Measurements from ENCODE around the gene TRMT1. TPM values are rescaled to one million over a fixed set of nuclear protein-coding genes. Genes with fewer than 3 reads are reported as not detected.

Gene TRMT1
- total and polyA plus RNA-seq, 4 donors = 14.4 to 48.2 (median 43.8) TPM

GRCh38 chr19:13072188-13072908 is 44.2 kb downstream of the TRMT1 start:
- Histone ChIP-seq H3K9me3 (ENCODE audit: control insufficient read depth in 4 of 4, insufficient read depth in 3 of 4, low read length in 3 of 4) (no peaks in the 10 kb centered on the region), H3K27ac (ENCODE audit: low read depth in 1 of 2, low read length in 1 of 2) (no peak overlapping the region), H3K9ac (ENCODE audit: insufficient read depth in 1 of 2, low read length in 2 of 2) (no peak overlapping the region), H3K4me1 (ENCODE audit: control insufficient read depth in 5 of 5, insufficient read depth in 5 of 5, low read length in 5 of 5) (peaks cover 7 to 44% (median 14%) of the 10 kb centered on the region in 5 donors), H3K36me3 (ENCODE audit: control insufficient read depth in 4 of 4, insufficient read depth in 4 of 4, low read length in 4 of 4) (peaks cover 0 to 32% (median 27%) of the 10 kb centered on the region in 4 donors), H3K4me3 (no peak overlapping the region), H3K27me3 (ENCODE audit: control insufficient read depth in 3 of 3, insufficient read depth in 3 of 3, low read length in 2 of 3) (no peaks in the 10 kb centered on the region)
- 87 to 90% methylated on average over 9 of the region's 9 CpGs for WGBS, 2 donors
- TF ChIP-seq CTCF (IDR thresholded peaks at IDR 0.05; ENCODE audit: control extremely low read depth, extremely low read depth) = no peak
- DNase-seq = no peak
- ATAC-seq (ENCODE audit: insufficient read depth, low FRiP score) = no peak

DNA sequence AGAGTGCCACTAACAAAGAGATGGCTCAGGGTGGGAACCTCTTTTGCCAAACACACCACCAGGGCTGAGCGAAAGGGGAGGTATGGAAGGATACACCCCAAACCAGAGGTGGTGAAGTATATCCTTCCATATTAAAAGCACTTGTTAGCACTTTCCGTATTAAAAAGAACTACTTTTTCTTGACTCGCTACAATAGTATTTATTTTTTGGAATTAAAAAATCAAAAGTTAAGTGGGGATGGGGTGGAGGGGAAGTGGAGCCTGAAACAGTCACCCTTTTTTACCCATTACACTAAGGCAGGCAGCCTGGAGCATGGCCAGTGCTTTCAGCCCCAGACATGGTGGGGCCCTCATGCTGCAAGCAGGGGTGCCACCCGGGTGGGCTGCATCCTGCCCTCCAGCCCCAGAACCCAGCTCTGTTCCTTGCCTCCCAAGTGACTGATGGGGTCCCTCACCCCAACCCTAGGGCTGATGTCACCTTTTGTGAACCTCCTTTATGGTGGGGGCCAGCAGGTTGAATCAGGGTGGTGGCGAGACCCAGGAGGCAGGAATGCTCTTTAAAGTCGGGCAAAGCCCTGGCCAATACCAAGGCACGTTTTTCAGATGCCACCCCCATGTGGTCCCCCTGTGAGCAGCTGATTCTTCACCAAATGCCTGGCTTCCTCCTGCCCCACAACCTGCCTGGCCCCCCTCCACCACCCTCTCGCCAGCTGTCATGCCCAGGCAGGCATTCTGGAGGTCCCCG is 44.9 kb downstream of the TRMT1 start:
- DNase-seq (no peak), ATAC-seq (ENCODE audit: insufficient read depth, low FRiP score) (no peak)
- Histone ChIP-seq H3K4me3 (no peak overlapping the region), H3K36me3 (ENCODE audit: control insufficient read depth in 4 of 4, insufficient read depth in 4 of 4, low read length in 4 of 4) (peaks cover 0 to 31% (median 26%) of the 10 kb centered on the region in 4 donors), H3K9me3 (ENCODE audit: control insufficient read depth in 4 of 4, insufficient read depth in 3 of 4, low read length in 3 of 4) (no peaks in the 10 kb centered on the region), H3K9ac (ENCODE audit: insufficient read depth in 1 of 2, low read length in 2 of 2) (no peak overlapping the region), H3K4me1 (ENCODE audit: control insufficient read depth in 5 of 5, insufficient read depth in 5 of 5, low read length in 5 of 5) (peaks cover 8 to 42% (median 17%) of the 10 kb centered on the region in 5 donors), H3K27ac (ENCODE audit: low read depth in 1 of 2, low read length in 1 of 2) (peak overlapping the region in 1 of 2 donors; percentile 15), H3K27me3 (ENCODE audit: control insufficient read depth in 3 of 3, insufficient read depth in 3 of 3, low read length in 2 of 3) (no peaks in the 10 kb centered on the region)
- 56 to 70% methylated on average over 9 of the region's 9 CpGs for WGBS, 2 donors
- no peak for TF ChIP-seq CTCF (IDR thresholded peaks at IDR 0.05; ENCODE audit: control extremely low read depth, extremely low read depth)

GRCh38 chr19:13070425-13071140 is 46.0 kb downstream of the TRMT1 start:
- H3K4me1 ChIP-seq (ENCODE audit: control insufficient read depth in 5 of 5, insufficient read depth in 5 of 5, low read length in 5 of 5) = peaks cover 0 to 40% (median 26%) of the 10 kb centered on the region in 5 donors
- peaks cover 0 to 21% (median 18%) of the 10 kb centered on the region in 4 donors for H3K36me3 ChIP-seq (ENCODE audit: control insufficient read depth in 4 of 4, insufficient read depth in 4 of 4, low read length in 4 of 4)
- DNase-seq = no peak
- no peak for TF ChIP-seq CTCF (IDR thresholded peaks at IDR 0.05; ENCODE audit: control extremely low read depth, extremely low read depth)
- no peak overlapping the region for H3K4me3 ChIP-seq
- H3K9me3 ChIP-seq (ENCODE audit: control insufficient read depth in 4 of 4, insufficient read depth in 3 of 4, low read length in 3 of 4) = no peaks in the 10 kb centered on the region
- H3K9ac ChIP-seq (ENCODE audit: insufficient read depth in 1 of 2, low read length in 2 of 2) = no peak overlapping the region
- WGBS, 2 donors = 86 to 89% methylated on average over 32 of the region's 32 CpGs
- no peak for ATAC-seq (ENCODE audit: insufficient read depth, low FRiP score)
- no peaks in the 10 kb centered on the region for H3K27me3 ChIP-seq (ENCODE audit: control insufficient read depth in 3 of 3, insufficient read depth in 3 of 3, low read length in 2 of 3)
- H3K27ac ChIP-seq (ENCODE audit: low read depth in 1 of 2, low read length in 1 of 2) = peak overlapping the region in 1 of 2 donors; percentile 15
